ENCODE measurements around the gene CLEC20A.
"Not testable (repeated sequence)": the region's sequence is repeated elsewhere in the genome, so short reads cannot be mapped to it uniquely, and the experiment has no call there.

Gene CLEC20A

DNA sequence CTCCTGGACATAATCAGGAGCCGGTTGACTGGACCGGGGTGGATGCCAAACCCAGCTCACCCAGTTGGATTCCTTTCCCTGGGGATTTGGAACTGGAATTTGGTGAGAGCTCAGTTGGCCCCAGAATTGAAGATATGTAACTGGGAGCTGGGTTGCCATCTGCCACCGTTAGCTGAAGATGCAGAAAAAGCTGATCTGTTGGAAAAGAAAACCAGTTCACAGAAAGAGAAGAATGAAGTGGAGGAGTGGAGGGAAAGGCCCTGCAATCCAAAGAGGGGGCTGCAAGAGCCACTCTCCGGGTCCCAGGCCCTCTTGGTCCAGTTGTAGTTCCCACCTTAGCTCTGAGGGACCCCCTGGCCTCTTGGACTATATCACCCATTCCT is 32.2 kb upstream of the CLEC20A start:
- no peak for DNase-seq

DNA sequence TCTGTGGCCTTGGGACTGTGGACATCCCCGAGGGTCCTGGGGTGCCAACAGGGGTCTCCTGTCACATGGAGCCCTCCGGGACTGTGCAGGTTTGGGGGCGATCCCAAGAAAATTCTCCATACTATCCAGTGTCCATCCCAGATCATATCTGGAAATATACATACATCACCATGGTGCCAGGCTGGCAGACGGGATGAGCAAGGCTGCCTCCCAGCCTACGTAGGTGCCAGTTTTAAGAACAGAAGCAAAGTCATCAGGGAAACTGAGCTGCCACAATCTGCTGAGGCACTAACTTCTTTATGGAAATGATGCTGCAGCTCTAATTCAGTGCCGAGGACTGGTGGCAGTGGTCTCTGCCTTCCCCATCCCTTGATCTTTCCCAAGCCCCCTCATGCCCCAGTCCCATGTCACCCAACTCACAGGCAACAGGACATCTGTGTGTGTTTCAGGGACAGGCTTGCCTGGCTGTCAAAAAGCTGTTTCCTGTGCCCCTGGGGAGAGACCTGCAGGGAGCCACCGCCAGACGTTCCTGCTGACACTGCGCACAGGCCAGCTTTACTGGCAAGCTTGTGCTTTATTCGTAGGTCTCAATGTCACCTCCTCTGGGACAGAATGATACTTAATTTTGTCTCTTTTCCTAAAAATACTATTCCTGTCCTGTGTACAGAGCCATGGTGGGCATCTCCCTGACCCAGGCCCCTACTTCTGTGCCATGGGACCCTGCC is 31.6 kb upstream of the CLEC20A start:
- no peak for DNase-seq

DNA sequence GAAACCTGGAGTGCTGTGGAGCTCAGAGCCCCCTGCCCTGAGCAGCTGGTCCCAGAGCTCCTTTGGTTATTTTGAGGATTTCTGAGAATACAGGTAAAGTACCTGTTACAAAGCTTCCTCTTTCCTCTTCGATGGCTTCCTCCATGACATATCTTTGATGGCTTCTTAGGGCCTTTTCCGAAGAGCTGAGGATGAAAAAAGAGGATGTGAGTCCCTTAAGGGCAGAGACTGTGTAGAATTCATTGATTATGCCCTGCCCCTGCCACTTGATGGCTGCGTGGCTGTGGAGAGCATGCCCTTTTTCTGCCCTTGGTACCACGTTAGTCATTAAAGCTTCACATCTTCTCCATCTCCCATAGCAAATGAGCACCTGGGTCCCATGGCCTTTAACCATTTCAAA is 30.4 kb upstream of the CLEC20A start:
- no peak for DNase-seq

DNA sequence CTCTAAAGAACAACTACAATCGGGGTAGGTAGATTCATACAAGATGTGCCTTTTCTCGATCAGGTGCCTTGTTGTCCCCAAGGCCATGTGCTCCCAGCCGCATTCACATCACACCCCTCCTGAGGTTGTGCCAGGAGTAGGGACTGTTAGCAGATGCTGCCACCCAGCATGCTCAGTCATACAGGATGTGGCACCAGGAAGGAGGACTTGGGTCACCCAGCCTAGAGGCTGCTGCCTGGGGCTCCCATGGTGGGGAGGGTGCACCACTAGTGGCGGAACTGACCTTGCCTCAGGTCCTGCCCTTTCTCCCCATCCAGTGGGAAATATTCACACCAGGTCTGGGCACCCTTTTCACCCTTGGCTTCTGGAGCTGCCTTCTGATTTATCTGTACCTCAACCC is 24.5 kb upstream of the CLEC20A start:
- DNase-seq, result no peak

DNA sequence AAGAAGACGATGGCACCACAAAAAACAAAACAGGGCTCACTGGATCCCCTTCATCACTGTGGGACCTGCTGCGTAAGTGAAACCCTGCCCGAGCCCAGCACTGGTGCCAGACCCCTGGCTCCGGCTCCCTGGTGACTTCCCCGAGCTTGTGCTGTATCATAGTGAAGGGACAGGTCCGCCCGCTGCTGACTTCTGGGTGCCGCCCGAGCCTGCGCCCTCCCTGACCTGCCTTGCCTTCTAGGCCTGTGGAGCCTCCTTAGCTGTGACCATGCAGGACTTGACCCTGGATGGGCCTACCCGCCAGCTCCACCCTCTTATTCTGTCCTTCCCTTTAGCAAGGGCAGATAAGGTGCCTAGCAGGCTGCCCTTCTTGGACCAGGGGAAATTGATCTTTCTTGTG is 24.0 kb upstream of the CLEC20A start:
- no peak for DNase-seq

DNA sequence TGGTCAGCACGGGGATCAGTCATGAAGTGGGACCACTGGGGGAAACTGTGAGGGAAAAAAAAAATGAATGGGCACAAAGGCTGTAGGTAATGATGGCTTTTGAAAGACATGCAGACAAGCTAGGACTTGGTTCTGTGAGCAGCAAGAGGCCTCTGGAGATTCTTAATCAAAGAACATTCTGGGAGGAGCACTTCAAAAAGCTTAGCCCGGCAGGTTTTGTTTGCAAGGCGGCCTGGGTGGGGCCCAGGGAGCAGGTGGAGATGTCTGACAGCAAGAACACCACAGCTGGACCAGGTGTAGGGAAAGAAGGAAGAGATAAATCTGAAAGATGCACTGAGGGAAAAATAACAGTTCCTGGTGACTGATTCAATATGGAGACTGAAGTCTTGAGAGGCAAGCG is 22.1 kb upstream of the CLEC20A start:
- no peak for DNase-seq

DNA sequence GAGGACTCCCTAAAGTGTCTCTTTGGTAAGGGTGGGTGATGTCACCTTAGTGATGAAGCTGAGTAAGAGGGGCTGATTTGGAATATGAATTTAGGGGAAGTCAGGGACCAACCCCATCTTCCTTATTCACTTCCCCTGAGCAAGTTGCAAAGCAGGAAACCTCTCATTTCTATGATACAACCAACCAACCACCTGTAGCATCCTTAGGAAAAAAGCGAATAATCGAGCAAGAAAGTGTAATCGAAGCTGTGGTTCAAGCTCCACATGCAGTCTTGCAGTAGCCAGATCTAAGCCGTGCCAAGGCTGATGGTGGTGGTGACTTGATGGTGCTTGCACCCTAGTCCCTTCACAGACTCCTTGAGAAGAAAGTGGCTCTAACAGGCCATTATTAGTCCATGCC is 19.3 kb upstream of the CLEC20A start:
- DNase-seq, result no peak

DNA sequence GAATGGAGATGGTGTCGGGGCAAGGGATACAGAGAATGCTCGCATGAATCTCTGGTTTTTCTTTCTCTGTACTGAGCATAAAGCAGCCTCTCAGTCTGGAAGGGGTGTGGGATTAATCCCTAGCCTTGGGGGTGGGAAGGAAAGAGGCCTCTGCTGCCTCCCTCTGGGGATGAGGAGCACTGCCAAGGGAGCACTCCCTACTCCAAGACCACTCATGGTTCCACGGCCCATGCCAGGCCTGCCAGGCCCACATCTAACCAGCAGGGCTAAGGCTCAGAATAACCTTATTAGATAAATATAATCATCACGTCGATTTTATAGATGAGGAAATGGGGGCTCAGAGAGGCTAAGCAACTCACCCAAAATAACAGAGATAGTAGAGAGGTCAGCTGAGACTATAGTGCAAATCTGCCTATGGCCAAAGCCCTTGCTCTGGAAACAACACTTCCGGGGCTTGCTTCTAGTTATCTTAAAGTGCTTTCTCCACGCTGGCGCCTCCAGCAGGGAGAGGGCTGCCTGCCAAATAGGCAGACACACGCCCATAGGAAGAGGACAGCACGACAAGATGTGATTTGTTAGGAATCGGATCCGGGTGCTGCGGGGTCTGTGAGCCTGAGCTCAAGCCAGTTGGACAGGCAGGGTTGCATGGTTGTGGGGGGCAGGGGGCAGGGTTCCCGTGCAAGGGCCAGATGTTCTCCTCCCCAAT is 16.7 kb upstream of the CLEC20A start:
- no peak for DNase-seq

DNA sequence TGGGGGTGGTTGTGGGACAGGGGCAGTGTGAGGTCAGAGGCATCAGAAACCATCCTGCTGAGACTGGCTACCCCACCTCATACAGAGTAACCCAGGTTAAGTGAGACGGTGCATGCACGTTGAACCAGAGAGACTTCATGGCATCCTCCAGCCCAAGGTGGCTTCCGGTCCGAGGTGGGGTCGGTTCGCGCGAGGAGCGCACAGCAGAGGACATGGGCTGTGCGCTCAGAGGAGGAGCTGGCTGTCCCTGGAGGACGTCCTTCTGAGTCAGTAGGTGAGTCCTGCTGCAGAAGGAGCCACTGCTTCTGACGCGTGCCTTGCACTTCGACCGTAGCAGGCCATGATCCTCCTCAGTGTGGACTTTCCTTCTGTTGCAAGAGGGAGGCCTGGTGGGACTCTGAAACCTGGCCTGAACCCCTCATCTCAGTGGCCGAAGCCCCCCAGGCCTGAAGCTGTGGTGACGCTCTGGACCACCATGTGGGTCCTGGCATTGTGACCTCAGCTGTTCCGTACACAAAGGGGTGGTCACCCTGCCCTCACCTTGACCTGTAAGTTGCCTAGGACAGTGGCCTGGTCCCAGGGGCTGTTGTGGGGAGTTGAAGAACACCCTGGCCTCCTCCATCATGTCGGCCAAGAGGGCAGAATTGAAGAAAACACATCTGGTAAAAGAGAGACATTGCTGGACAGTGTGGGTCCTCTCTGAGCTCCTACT is 16.0 kb upstream of the CLEC20A start, which contains the start of gene TEX35:
TSS of gene TEX35 (plus strand) at position 544 of the 712 bp plus-strand sequence. CDS start at position 624, 80 bp downstream.
- no peak for DNase-seq

DNA sequence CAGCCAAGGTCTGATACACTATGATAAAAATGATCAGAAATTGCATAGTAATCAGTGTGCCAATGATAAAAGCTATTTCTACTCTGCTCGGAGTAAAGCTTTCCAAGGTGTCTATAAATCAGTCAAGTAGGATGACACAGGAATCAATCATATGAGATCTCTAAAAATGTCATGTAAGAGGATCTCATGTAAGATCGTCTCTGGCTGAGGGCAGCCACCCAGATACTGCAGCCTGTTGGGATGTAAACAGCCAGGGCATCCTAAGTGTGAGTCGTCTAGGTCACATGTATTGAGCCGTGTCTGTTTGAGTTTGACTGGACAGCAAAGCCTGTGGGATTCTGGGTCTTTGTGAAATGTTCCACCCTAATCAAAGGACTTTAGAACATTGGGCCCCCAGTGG is 13.4 kb upstream of the CLEC20A start:
- no peak for DNase-seq

DNA sequence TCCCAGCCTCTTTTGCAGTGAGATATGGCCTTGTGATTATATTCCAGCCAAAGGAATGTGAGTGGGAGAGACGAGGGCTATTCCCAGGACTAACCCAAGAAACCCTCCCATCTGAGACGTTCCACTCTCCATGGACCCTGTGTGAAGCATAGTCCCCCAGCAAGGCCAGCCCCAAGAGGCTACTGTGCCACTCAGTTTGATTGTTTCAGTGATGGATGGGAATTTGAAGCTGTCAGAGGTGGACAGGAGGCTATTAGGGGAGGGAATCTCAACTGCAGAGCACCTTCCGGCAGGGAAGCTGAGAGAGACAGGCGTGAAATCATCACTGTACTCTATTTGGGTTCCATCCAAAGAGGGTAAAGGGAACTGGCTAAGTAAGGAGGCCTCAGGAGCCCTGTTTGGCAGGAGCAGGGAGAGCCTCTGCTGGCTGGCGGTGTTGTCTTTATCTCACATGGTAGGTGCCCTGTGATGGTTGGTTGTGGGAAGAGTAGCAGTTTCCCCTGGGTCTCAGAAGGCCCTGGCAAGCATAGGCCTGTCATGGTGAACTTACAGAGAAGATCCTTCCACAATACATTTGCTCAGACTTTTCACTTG is 12.7 kb upstream of the CLEC20A start:
- no peak for DNase-seq

DNA sequence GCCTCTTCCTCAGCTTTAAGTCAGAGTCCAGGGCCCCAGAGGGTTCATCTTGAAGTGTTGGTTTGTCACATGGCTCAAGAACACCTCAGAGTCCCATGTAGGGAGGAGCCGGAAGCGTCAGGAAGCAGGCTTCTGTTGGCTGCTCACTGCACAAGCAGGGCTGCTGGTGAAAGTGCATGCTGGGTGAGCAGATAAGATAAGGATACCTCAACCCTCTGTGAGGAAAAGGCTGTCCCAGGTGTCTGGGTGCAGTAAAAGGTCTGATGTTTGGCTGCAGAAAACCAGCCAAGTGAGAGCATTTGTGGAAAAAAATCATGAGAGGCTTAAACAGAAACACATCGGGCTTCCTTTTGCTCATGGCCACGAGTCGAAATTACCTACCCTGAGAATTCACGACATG is 9.9 kb upstream of the CLEC20A start:
- DNase-seq, result no peak

DNA sequence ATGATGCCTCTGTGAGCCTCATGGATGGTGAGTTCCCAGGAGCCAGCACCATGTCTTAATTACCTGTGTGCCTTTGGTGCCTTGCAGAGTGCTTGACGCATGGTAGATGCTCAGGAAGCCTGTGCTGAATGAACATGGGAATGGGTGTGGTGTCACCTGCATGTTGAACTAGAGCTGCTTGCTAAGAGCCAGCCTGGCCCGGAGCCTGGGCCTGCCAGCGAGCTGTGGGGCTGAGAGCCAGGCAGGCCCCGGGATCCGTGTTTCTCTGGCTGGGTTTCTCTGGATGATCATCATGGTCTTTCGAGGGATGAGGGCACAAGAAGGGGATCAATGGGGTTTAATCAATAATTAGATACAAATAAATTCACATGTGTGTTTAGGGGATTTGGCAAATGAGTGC is 9.4 kb upstream of the CLEC20A start:
- DNase-seq, result no peak

DNA sequence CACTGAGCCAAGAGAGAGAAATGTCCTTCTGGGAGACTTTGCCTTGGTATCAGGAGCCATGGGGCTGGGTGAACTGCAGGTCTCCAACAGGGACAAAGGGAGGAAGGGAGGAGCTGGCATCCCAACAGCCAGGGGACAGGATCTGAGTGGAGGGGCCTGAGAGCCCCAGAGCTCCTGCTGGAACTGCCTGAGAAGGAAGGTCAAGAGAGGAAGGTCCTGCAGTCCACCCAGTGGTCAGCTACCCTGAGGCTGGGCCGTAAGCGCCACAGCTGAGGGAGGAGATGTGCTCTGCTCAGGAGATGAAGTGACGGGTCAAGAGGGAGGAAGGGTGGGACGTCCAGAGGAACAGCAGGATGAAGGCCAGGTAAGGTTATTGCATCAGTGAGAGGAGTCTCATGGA is 7.5 kb upstream of the CLEC20A start:
- DNase-seq, result no peak

DNA sequence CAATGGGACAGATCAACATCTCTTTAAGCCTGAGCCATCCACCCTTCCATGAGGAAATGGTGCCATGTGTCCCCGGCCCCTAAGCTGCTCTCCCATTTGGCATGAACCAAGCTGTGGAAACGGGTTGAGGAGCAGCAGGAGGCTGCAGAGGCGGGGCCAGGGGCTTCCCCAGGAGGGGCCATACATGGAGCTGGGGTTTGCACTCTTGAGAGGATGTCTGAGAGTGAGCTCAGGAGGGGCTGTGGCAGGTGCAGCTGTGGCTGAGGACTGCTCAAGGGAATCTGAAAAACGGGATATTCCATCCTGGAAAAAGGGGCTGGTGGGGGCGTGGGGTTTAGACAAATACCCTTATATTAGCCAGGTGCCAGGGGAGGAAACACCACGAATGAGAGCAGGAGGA is 7.1 kb upstream of the CLEC20A start:
- DNase-seq, result no peak

DNA sequence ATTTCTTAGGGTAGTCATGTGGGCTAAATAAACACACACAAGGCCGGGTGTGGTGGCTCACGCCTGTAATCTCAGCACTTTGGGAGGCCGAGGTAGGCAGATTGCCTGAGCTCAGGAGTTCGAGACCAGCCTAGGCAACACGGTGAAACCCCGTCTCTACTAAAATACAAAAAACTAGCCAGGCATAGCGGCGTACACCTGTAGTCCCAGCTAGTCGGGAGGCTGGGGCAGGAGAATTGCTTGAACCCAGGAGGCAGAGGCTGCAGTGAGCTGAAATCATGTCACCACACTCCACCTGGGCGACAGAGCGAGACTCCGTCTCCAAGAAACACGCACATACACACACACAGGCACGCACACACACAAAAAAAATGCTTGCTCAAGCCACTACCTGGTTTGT is 6.6 kb upstream of the CLEC20A start:
- DNase-seq, result not testable (repeated sequence)

DNA sequence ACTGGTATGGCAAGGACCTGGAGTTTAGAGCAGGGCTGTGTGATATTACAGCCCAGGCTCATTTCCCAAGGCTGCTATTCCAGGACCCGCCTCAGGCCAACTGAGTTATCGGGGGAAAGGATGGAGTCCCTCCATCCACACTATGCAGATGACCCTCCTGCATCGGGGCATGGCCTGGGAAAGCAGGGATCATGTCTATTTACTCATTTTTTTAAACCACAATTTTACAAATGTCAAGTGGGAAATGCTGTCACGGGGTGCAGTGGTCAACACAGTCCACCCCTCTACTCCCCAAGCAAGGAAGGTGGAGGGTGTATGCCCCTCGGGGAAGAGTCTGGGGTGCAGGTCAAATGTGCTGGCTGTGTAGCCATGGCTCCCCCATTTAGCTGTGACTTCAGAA is 6.1 kb upstream of the CLEC20A start:
- DNase-seq, result no peak

DNA sequence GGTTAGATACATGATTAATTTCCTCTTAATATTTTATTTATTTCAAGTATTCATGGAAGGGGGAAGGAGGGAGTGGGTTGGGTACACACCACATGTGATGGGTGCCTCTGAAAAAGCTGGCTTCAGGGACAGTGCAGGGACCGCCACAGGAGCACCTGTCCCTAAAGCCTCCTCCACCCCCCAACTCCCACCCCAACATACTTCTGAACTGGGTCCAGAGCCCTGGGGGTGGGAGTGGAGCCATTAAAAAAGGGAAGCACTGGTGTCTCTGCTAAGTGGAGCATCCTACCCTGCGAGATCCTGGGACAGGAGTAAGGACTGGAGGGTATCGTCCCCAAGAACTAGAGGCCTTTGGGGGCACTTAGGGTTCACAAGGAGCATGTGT is 5.6 kb upstream of the CLEC20A start:
- no peak for DNase-seq

DNA sequence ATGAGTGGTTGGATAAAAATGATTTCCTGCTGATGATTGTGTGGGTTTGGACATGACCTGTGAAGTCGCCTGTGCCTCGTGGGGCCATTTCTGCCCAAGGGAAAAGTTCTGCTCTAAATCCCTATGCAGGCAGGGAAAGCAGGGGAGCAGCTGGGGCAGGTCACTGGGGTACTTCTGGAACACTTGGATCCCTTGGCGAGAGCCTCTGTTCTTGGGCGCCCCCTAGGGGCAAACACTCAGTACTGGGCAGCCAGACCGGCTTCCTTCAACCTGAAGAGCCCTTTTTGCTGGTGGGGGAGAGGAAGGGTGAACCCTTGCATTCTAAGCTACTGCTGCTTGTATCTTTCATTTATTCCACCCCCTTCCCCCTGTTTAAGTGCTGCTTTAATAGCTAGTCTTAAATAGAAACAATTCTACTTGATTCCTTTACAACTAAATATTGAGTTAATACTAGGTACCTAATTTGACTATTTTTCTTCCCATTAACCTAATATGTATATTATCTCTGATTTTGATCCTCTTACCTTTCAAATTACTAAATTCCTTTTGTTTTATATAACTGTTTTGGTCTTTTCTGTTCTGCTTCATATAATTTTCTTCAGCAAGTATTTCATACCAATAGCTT is 5.1 kb upstream of the CLEC20A start:
- peak; percentile 36 for DNase-seq

DNA sequence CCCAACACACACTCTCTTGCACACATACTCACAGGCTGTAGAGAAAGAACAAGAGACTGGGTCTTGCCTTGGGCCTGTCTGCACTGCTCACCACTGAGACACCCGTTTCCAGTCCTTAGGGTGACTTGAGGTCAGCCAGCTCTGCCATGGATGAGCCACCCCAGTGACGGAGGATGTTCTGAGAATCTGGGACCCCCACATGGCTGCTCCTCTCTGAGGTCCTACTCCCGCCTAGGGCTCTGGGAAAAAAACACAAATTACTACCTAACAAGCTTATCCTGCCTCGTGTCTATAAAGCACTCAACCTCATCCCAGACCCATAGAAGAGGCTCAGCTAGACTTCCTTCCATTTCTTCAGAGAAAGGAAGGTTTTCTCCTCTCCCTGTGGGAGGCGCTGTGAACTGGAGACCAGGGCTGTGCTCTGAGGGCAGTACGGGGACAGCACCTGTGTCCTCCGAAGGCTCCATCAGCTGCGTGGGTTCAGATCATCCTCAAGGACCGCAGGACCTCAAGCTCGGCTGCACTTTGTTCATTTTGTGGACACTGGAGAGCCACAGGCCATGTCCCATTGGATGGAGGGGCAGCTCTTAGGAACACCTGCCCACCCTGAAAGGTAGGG is 4.3 kb upstream of the CLEC20A start:
- DNase-seq, result no peak

DNA sequence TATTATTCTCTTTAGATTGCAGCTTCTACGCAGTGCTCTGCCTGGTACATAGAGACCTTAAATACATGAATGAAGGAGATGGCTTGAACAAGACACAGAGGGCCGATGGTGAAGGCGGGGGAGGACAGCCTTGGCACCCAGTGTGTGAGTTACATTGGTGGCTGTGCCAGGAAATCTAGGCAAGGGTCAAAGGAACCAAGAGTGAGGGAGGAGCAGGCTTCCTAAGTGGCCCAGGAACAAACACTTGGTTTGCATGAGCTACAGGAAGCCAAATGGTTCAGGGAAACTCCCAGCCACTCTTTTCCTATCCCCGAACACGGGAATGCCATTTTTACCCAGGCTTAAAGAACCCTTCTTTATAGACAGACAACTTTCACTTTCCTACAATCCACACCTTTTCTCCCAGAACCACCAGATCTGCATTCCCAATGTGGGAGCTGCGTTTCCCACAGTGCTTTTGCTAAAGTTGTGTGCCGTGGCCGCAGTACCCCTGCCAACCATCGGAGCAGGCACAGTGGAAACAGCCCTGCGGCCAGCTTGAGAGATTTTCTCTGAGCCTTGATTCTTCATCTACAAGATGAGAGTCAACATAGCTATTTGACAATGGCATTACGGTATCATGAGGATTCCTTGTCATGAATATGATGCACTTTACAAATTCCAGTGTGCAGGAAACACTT is 3.5 kb upstream of the CLEC20A start:
- DNase-seq, result no peak

Data from CD4-positive, alpha-beta T cell treated with Interleukin-17A for 1 hour (primary cell).